H1 (cell line): Measurements from ENCODE around the gene CCDC51. TPM values are rescaled to one million over a fixed set of nuclear protein-coding genes. Genes with fewer than 3 reads are reported as not detected.

Source experiments
- ASH2L ChIP-seq: fragments of 200-600, 300-600 bp; sonication (generic); IDR thresholded peaks from one replicate; pipeline ENCODE4 v1.7.1; 2017; ENCODE audit warnings: low read length
- BACH1 ChIP-seq: IDR thresholded peaks from 2 replicates; pipeline ENCODE4 v1.6.1; 2012; ENCODE audit warnings: low read length, improper control_type of control experiment
- CBX5 ChIP-seq: fragments of 300-800, 300-1000 bp; sonication (generic); IDR thresholded peaks from 2 replicates; pipeline ENCODE4 v1.7.1; 2016; ENCODE audit warnings: antibody characterized with exemption, low read length, low read depth
- CBX8 ChIP-seq: fragments of 300-800, 300-1000 bp; sonication (generic); IDR thresholded peaks from 2 replicates; pipeline ENCODE4 v1.7.1; 2016; ENCODE audit warnings: low read depth, low read length, borderline replicate concordance
- CREB1 ChIP-seq: IDR thresholded peaks from 2 replicates; pipeline ENCODE4 v1.6.1; 2012; ENCODE audit warnings: inconsistent platforms
- EGR1 ChIP-seq: IDR thresholded peaks from 2 replicates; pipeline ENCODE4 v1.6.1; 2011; ENCODE audit warnings: low read depth, low read length, borderline replicate concordance
- EP300 ChIP-seq, 2 experiments: IDR thresholded peaks; 1 replicate in 1 of 2; 2 replicates in 1 of 2; pipeline ENCODE4 v1.6.1; 2011 to 2012; ENCODE audit warnings: low read depth in 2 of 2, low read length in 2 of 2, mild to moderate bottlenecking in 2 of 2, borderline replicate concordance in 1 of 2, inconsistent platforms in 1 of 2, moderate library complexity in 1 of 2
- EZH2 ChIP-seq: fragments of 200-600 bp; sonication (generic); IDR thresholded peaks from 2 replicates; pipeline ENCODE4 v1.7.1; 2012; ENCODE audit warnings: low read depth, mild to moderate bottlenecking, moderate library complexity, low read length, inconsistent platforms; ENCODE audit not compliant: severe bottlenecking
- FOSL1 ChIP-seq: IDR thresholded peaks from 2 replicates; pipeline ENCODE4 v1.6.1; 2011; ENCODE audit warnings: mild to moderate bottlenecking, low read depth, low read length, moderate library complexity; ENCODE audit not compliant: insufficient read depth
- GABPA ChIP-seq: IDR thresholded peaks from 2 replicates; pipeline ENCODE4 v1.6.1; 2011; ENCODE audit warnings: mild to moderate bottlenecking, low read length, moderate library complexity, borderline replicate concordance; ENCODE audit not compliant: insufficient read depth
- HDAC2 ChIP-seq, 2 experiments: fragments of 300-600 bp in 1 of 2; sonication (generic) in 1 of 2; IDR thresholded peaks; 2 replicates each; pipeline ENCODE4 v1.6.1; 2011 to 2012; ENCODE audit warnings: low read depth in 2 of 2, low read length in 2 of 2, mild to moderate bottlenecking in 2 of 2, moderate library complexity in 2 of 2, borderline replicate concordance in 1 of 2, inconsistent platforms in 1 of 2
- JUN ChIP-seq: IDR thresholded peaks from 2 replicates; pipeline ENCODE4 v1.6.1; 2011; ENCODE audit warnings: low read depth, mild to moderate bottlenecking, improper control_type of control experiment, low read length
- KDM4A ChIP-seq: IDR thresholded peaks from one replicate; pipeline ENCODE4 v1.7.1; 2012; ENCODE audit warnings: low read depth, mild to moderate bottlenecking, moderate library complexity, low read length, inconsistent platforms; ENCODE audit not compliant: severe bottlenecking
- MAFK ChIP-seq: IDR thresholded peaks from 2 replicates; pipeline ENCODE4 v1.6.1; 2012; ENCODE audit warnings: low read depth, mild to moderate bottlenecking, improper control_type of control experiment, low read length
- PHF8 ChIP-seq: fragments of 200-600 bp; sonication (generic); conservative IDR thresholded peaks from 2 replicates; pipeline ENCODE4 v1.7.1; 2012; ENCODE audit warnings: low read depth, mild to moderate bottlenecking, inconsistent platforms, low read length, moderate library complexity
- POLR2AphosphoS5 ChIP-seq: IDR thresholded peaks from 2 replicates; pipeline ENCODE4 v1.6.1; 2011; ENCODE audit warnings: low read depth, low read length
- POU5F1 ChIP-seq: IDR thresholded peaks from 2 replicates; pipeline ENCODE4 v1.6.1; 2011; ENCODE audit warnings: low read depth, mild to moderate bottlenecking, low read length, moderate library complexity
- RFX5 ChIP-seq: IDR thresholded peaks from 2 replicates; pipeline ENCODE4 v1.6.1; 2011; ENCODE audit warnings: low read depth, low read length, improper control_type of control experiment, borderline replicate concordance
- RXRA ChIP-seq: IDR thresholded peaks from 2 replicates; pipeline ENCODE4 v1.6.1; 2011; ENCODE audit warnings: low read depth, mild to moderate bottlenecking, low read length, moderate library complexity; ENCODE audit not compliant: insufficient read depth
- SIRT6 ChIP-seq: IDR thresholded peaks from one replicate; pipeline ENCODE4 v1.7.1; 2012; ENCODE audit warnings: low read length, inconsistent platforms
- SP4 ChIP-seq: IDR thresholded peaks from 2 replicates; pipeline ENCODE4 v1.6.1; 2012; ENCODE audit warnings: low read length, inconsistent platforms
- TAF1 ChIP-seq: IDR thresholded peaks from 2 replicates; pipeline ENCODE4 v1.6.1; 2011; ENCODE audit warnings: mild to moderate bottlenecking, low read depth, low read length
- TAF7 ChIP-seq: optimal IDR thresholded peaks from 2 replicates; pipeline ENCODE3; 2011; ENCODE audit warnings: low read depth, mild to moderate bottlenecking, inconsistent platforms, low read length, moderate library complexity, borderline replicate concordance
- polyA plus RNA-seq, 7 experiments: library from polyadenylated mRNA; depleted of rRNA in 3 of 7; stranded (reverse) in 5 of 7; unstranded in 2 of 7; fragments of >200 nt in 5 of 7; fragments of 200-250 nt in 2 of 7; gene quantifications; 1 replicate in 5 of 7; 2 replicates in 1 of 7; 4 replicates in 1 of 7; pipeline versions ENCODE4 v1.2.1 to v1.2.3, GENCODE V29; 2011 to 2013; ENCODE audit warnings: missing spikeins in 2 of 7, mixed read lengths in 2 of 7
- total RNA-seq: library from RNA; stranded (reverse); fragmentation: NEBNext Ultra II Directional; extraction: Animal tissue kit (Norgen Biotek cat#: 25700); gene quantifications from 2 replicates; pipeline ENCODE4 v1.2.1, GENCODE V29; 2021
- TF ChIP-seq, protein P1 (sequence below): IDR thresholded peaks from 2 replicates; pipeline ENCODE4 v1.6.1; 2012; ENCODE audit warnings: inconsistent platforms

CCDC51 gene
- total and polyA plus RNA-seq, 2 of the 8 experiments (the other 6 are each of a cell fraction or from before 2014, with no cell fraction given) = 21.3 to 21.4 TPM

DNA sequence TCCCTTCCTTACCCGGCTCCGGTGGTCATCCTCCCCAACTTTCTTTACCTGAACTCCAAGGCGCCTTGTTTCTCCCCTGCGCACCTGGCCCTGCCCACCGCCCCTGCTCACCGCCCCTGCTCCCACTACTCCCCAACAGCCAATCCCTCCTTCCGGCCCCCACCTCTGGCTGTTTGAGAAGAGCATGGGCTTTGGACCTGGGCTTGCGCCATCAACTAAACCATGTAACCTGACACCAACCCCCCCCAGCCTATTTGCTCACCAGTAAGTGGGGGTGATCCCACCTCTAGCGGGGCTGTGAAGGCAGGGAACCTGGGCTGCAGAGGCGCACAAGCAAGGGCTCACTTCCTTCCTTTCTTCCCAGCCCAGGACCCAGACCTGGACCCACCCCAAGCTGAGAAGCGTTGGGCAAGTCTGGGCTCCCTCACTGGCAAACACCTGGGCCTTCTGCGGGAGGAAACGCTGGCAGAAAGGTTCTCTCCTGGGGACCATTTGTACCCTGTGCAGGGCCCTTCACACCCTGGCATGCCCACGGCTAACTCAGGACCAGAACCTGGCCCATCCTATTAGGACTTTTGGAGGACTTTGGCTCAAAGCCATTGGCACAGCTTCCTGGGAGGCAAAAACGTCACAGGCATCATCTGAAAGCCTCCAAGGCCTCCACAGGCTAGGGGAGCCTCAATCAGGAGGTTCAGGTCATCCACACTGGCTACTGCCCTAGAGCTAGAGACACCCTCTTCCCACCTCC is 9.8 kb downstream of the CCDC51 start, which contains the start of gene PLXNB1 (continued):
- TF ChIP-seq FOSL1 (no peak), JUN (no peak), POU5F1 (no peak), RFX5 (no peak), EP300 (IDR thresholded peaks at IDR 0.05; ENCODE audit: borderline replicate concordance in 1 of 2, low read depth in 2 of 2, low read length in 2 of 2) (peak in 1 of 2 experiments; percentile 45; a peak in 1 of 3 replicates), GABPA (no peak), SP4 (no peak), BACH1 (no peak), TAF7 (no peak), TAF1 (peak; percentile 70; the same call in 1 of the 2 replicates), SIRT6 (no peak), CREB1 (peak; percentile 56; the same call in 1 of the 2 replicates), HDAC2 (IDR thresholded peaks at IDR 0.05; ENCODE audit: borderline replicate concordance in 1 of 2, low read depth in 2 of 2, low read length in 2 of 2) (no peak), KDM4A (no peak), EGR1 (no peak), ASH2L (peak; percentile 41), EZH2 (no peak), PHF8 (no peak), POLR2AphosphoS5 (no peak; the same call in 1 of the 2 replicates), CBX5 (no peak), MAFK (no peak), CBX8 (no peak), RXRA (no peak)
- TF ChIP-seq, protein P1, sequence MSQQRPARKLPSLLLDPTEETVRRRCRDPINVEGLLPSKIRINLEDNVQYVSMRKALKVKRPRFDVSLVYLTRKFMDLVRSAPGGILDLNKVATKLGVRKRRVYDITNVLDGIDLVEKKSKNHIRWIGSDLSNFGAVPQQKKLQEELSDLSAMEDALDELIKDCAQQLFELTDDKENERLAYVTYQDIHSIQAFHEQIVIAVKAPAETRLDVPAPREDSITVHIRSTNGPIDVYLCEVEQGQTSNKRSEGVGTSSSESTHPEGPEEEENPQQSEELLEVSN = no peak
